Uterus (tissue), 4 donors: ENCODE measurements around the gene RBM10. TPM values are rescaled to one million over a fixed set of nuclear protein-coding genes. Genes with fewer than 3 reads are reported as not detected.

ENCODE experiments used
- DNase-seq, 2 donors: peaks; one replicate each; pipeline ENCODE4 v3.0.0-alpha.2; 2019 to 2020
- H3K27ac ChIP-seq, 2 donors: fragments of 200-600 bp; sonication (generic); 1 replicate in 1 of 2; 2 replicates in 1 of 2; pipeline ENCODE4 v1.5.1; 2016 to 2018
- H3K27me3 ChIP-seq, 2 donors: fragments of 200-600 bp; sonication (generic); one replicate each; pipeline ENCODE4 v1.5.1; 2018 to 2019; ENCODE audit warnings: control low read depth in 1 of 2
- H3K36me3 ChIP-seq, 2 donors: fragments of 200-600 bp; sonication (generic); one replicate each; pipeline ENCODE4 v1.5.1; 2019; ENCODE audit warnings: control low read depth in 1 of 2
- H3K4me1 ChIP-seq, 2 donors: fragments of 200-600 bp; sonication (generic); one replicate each; pipeline ENCODE4 v1.5.1; 2018 to 2019; ENCODE audit warnings: control low read depth in 1 of 2
- H3K4me3 ChIP-seq, 2 donors: fragments of 200-600 bp; sonication (generic); 1 replicate in 1 of 2; 2 replicates in 1 of 2; pipeline ENCODE4 v1.5.1; 2018 to 2019; ENCODE audit warnings: mild to moderate bottlenecking in 1 of 2
- H3K9me3 ChIP-seq, 2 donors: fragments of 200-600 bp; sonication (generic); one replicate each; pipeline ENCODE4 v1.5.1; 2019; ENCODE audit warnings: control low read depth in 1 of 2
- CTCF ChIP-seq, 4 experiments: fragments of 200-600 bp in 2 of 4; fragments of 450-650 bp in 2 of 4; sonication (generic) in 2 of 4; IDR thresholded peaks; one replicate each; pipeline ENCODE4 v1.5.1; 2016 to 2019; ENCODE audit warnings: antibody characterized with exemption in 4 of 4, mild to moderate bottlenecking in 2 of 4, moderate library complexity in 1 of 4
- POLR2A ChIP-seq, 2 donors: fragments of 450-650 bp; IDR thresholded peaks; one replicate each; pipeline ENCODE4 v1.6.1; 2016; ENCODE audit warnings: antibody characterized with exemption in 2 of 2, mild to moderate bottlenecking in 1 of 2, moderate library complexity in 1 of 2
- intact Hi-C: fragments of 100-400 bp; cut with DNase I; formaldehyde crosslinking; loops from one replicate; pipeline ENCODE4 v1.15.1; 2023; ENCODE audit warnings: low total_unique reads
- total RNA-seq, 4 donors: library from RNA; depleted of rRNA in 3 of 4; stranded (reverse); fragments of >200 nt in 3 of 4; gene quantifications; one replicate each; pipeline versions ENCODE4 v1.1.0 to v1.2.4, GENCODE V29; 2014 to 2023
- donor health status: DM: yes; HTN: yes; CAD: no.

RBM10 gene
- total RNA-seq, 4 donors from 2014 or later = 4.4 to 45.4 (median 22.3) TPM

- no peaks in the 10 kb centered on the region for H3K9me3 ChIP-seq
- peaks cover 3 to 15% of the 10 kb centered on the region in 2 donors for H3K4me1 ChIP-seq
- H3K27ac ChIP-seq = no peak overlapping the region
- no peak overlapping the region for H3K4me3 ChIP-seq
- H3K36me3 ChIP-seq = no peaks in the 10 kb centered on the region
- H3K27me3 ChIP-seq = no peaks in the 10 kb centered on the region
- no peak for DNase-seq
- TF ChIP-seq POLR2A (IDR thresholded peaks at IDR 0.05) (no peak), CTCF (IDR thresholded peaks at IDR 0.05) (no peak)
- intact Hi-C loops = loop anchor here (10.0 kb wide), 1 partner anchor 186 kb away; no protein-coding TSS in a partner anchor
These were observed 53.7 kb downstream of the RBM10 start for GRCh38 chrX:47198687-47199080.

- DNase-seq = no peak
- H3K4me3 ChIP-seq = no peak overlapping the region
- H3K27ac ChIP-seq = no peak overlapping the region
- intact Hi-C loops = loop anchor here (10.0 kb wide), 1 partner anchor 186 kb away; no protein-coding TSS in a partner anchor
- no peaks in the 10 kb centered on the region for H3K27me3 ChIP-seq
- no peaks in the 10 kb centered on the region for H3K36me3 ChIP-seq
- H3K9me3 ChIP-seq = no peaks in the 10 kb centered on the region
- peaks cover 3 to 15% of the 10 kb centered on the region in 2 donors for H3K4me1 ChIP-seq
- TF ChIP-seq CTCF (IDR thresholded peaks at IDR 0.05) (no peak), POLR2A (IDR thresholded peaks at IDR 0.05) (no peak)
These were observed 54.3 kb downstream of the RBM10 start for GRCh38 chrX:47199286-47199685.

GRCh38 chrX:47200385-47201150 lies 55.5 kb downstream of the RBM10 start:
- TF ChIP-seq CTCF (IDR thresholded peaks at IDR 0.05) (no peak), POLR2A (IDR thresholded peaks at IDR 0.05) (no peak)
- Histone ChIP-seq H3K9me3 (no peaks in the 10 kb centered on the region), H3K27me3 (no peaks in the 10 kb centered on the region), H3K4me3 (no peak overlapping the region), H3K27ac (peak overlapping the region in 1 of 2 donors; percentile 28), H3K36me3 (no peaks in the 10 kb centered on the region), H3K4me1 (peaks cover 3 to 8% of the 10 kb centered on the region in 2 donors)
- intact Hi-C loops = no loop called here
- DNase-seq = peak in 1 of 2 donors; percentile 42

GRCh38 chrX:47201345-47201944 lies 56.4 kb downstream of the RBM10 start:
- Histone ChIP-seq H3K9me3 (no peaks in the 10 kb centered on the region), H3K36me3 (no peaks in the 10 kb centered on the region), H3K27me3 (no peaks in the 10 kb centered on the region), H3K27ac (no peak overlapping the region), H3K4me3 (no peak overlapping the region), H3K4me1 (peaks cover 0 to 5% of the 10 kb centered on the region in 2 donors)
- DNase-seq = no peak
- no peak for TF ChIP-seq POLR2A (IDR thresholded peaks at IDR 0.05)
- TF ChIP-seq CTCF (IDR thresholded peaks at IDR 0.05) = no peak
- intact Hi-C loops = no loop called here

GRCh38 chrX:47202316-47202715 lies 57.3 kb downstream of the RBM10 start:
- Histone ChIP-seq H3K4me3 (no peak overlapping the region), H3K27ac (no peak overlapping the region), H3K27me3 (no peaks in the 10 kb centered on the region), H3K9me3 (no peaks in the 10 kb centered on the region), H3K36me3 (no peaks in the 10 kb centered on the region), H3K4me1 (no peaks in the 10 kb centered on the region)
- intact Hi-C loops = no loop called here
- no peak for DNase-seq
- TF ChIP-seq POLR2A (IDR thresholded peaks at IDR 0.05) (no peak), CTCF (IDR thresholded peaks at IDR 0.05) (no peak)
